HG03108 (cell line): Measurements from ENCODE around the gene PDE9A.

Experiments
- ATAC-seq: cut with Tn5 transposase; IDR thresholded peaks from one replicate; pipeline ENCODE4 v1.9.1; 2021; ENCODE audit warnings: moderate library complexity; ENCODE audit not compliant: unreplicated experiment

Gene PDE9A

GRCh38 chr21:42655796-42656770 is 2.7 kb downstream of the PDE9A start:
- ATAC-seq: no peak

- no peak for ATAC-seq
These were observed 3.5 kb downstream of the PDE9A start for GRCh38 chr21:42656872-42657271.

GRCh38 chr21:42657676-42658319 is 4.4 kb downstream of the PDE9A start:
- ATAC-seq: no peak

GRCh38 chr21:42658320-42659105 is 5.1 kb downstream of the PDE9A start:
- no peak for ATAC-seq

GRCh38 chr21:42659416-42660117 is 6.1 kb downstream of the PDE9A start:
- ATAC-seq: no peak

- ATAC-seq: no peak
These were observed 6.7 kb downstream of the PDE9A start for GRCh38 chr21:42660118-42660470.

- no peak for ATAC-seq
These were observed 8.4 kb downstream of the PDE9A start for GRCh38 chr21:42661688-42662429.

- ATAC-seq: no peak
These were observed 9.2 kb downstream of the PDE9A start for GRCh38 chr21:42662430-42663199.

- ATAC-seq: no peak
These were observed 9.9 kb downstream of the PDE9A start for GRCh38 chr21:42663200-42663750.

- no peak for ATAC-seq
These were observed 10.6 kb downstream of the PDE9A start for GRCh38 chr21:42663860-42664535.

- no peak for ATAC-seq
These were observed 11.2 kb downstream of the PDE9A start for GRCh38 chr21:42664614-42665013.

GRCh38 chr21:42665026-42665425 is 11.6 kb downstream of the PDE9A start:
- ATAC-seq: no peak

- no peak for ATAC-seq
These were observed 12.1 kb downstream of the PDE9A start for GRCh38 chr21:42665484-42665883.

GRCh38 chr21:42666023-42666747 is 12.8 kb downstream of the PDE9A start:
- ATAC-seq: no peak

GRCh38 chr21:42666925-42667324 is 13.5 kb downstream of the PDE9A start:
- no peak for ATAC-seq

GRCh38 chr21:42668298-42668992 is 15.0 kb downstream of the PDE9A start:
- no peak for ATAC-seq

- ATAC-seq: no peak
These were observed 15.6 kb downstream of the PDE9A start for GRCh38 chr21:42669041-42669440.
